Femur (tissue), 1 donor: Measurements from ENCODE around the gene CDKAL1.
"Not testable (repeated sequence)": the region's sequence is repeated elsewhere in the genome, so short reads cannot be mapped to it uniquely, and the experiment has no call there.

Experiments used
- DNase-seq: peaks from one replicate; pipeline ENCODE4 v3.0.0-alpha.2; 2017

The CDKAL1 gene

DNA sequence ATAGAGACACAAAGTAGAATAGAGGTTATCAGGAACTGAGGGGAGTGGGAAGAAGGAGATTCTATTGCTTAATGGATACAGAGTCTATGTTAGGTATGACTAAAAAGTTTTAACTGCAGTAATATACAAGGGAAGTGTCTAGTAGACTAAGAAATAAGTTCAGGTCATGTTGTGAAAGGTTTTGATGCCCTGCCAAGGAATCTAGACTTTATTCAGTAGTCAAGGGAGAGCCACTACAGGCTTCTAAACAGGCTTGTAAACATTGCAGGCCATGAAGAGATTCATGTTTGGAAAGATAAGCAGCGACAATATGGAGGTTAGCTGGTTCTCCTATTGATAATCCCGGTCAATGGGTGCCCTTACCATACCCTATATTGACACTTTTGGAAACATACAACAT lies 706.5 kb downstream of the CDKAL1 start:
- DNase-seq, result no peak

- DNase-seq, result no peak
Observed at GRCh38 chr6:21241231-21242130, 707.2 kb downstream of the CDKAL1 start.

DNA sequence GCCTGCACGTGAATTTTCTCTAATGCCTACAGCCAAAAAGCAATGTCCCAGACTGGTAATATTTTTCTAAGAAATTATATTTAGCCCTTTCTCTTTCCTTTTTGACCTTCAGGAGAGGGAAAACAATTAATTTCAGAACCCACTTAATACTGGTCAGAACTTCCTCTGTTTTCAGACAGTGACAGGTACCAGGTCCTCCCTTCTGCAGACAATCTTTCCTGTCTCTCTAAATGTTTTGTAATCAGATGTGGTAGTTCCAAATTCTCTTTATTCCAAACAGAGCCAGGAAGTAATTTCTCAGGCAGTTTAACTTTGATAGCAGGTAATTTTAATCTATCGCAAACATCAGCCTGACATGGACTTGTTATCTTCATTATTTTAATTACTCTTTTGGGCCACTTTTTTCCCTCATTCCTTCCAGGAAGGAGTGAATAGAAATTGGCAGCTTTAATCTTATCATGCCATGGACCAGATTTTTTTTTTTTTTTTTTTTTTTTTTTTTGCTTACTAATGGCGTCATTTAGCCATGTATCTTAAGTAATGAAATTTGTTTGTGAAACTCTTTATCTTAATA lies 710.7 kb downstream of the CDKAL1 start:
- DNase-seq, result no peak

DNA sequence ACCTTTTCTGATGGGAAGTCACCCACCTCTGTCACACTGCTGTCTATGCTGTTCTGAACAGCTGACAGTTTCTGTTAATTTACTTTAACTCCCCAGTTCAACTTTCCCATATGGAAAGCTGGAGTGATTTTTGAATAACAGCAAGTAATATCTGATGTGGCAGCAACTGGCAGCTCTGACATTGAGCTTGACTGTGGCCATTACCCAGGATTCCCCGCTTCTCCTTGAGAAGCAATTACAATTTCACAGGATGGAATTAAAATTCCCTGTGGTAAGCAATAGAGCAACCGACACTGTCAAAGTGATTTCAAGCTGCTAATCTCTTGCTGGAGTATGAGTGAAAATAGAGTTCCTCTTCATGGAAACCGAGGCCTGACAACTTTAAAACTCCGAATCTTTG lies 711.2 kb downstream of the CDKAL1 start:
- no peak for DNase-seq

DNA sequence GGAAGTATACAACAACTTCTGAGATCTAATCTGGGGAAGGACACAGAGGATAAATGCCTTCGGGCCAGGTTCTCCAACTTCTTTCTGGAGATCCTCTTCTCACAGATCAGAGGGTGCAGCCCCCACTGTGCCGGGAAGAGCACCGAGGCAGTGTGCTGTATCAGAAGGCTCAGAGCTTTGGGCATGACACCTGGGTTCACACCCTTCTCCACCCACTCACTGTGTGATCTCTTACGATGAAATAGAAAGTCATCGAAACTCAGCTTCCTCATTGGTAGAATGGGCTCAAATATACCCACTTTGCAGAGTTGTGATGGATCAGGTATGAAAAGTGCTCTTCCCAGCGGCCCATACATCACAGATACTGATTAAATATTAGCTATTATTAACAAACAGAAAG lies 711.8 kb downstream of the CDKAL1 start:
- DNase-seq, result no peak

DNA sequence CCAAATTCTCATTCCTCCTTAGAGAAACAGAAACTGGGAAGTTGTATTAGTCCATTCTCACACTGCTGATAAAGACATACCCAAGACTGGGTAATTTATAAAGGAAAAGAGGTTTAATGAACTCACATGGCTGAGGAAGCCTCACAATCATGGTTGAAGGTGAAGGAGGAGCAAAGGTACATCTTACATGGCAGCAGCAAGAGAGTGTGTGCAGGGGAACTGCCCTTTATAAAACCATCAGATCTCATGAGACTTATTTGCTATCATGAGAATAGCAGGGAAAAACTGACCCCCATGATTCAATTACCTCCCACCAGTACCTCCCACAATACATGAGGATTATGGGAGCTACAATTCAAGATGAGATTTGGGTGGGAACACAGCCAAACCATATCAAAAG lies 720.2 kb downstream of the CDKAL1 start:
- not testable (repeated sequence) for DNase-seq

DNA sequence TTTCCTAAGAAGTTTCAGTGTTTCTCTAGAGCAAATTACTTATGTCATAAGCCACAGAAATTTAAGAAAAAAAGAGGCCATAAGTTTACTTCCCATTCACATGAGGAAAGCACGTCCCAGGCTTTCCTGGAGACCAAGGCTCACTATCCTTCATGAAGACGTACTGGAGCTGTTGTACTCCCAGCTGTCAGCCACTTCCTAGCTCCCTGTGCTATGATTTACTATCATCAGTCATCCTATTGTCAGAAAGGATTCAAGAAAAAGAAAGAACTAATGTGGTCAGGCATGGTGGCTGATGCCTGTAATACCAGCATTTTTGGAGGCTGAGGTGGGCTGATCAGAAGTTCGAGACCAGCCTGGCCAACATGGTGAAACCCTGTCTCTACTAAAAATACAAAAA lies 721.9 kb downstream of the CDKAL1 start:
- no peak for DNase-seq

DNA sequence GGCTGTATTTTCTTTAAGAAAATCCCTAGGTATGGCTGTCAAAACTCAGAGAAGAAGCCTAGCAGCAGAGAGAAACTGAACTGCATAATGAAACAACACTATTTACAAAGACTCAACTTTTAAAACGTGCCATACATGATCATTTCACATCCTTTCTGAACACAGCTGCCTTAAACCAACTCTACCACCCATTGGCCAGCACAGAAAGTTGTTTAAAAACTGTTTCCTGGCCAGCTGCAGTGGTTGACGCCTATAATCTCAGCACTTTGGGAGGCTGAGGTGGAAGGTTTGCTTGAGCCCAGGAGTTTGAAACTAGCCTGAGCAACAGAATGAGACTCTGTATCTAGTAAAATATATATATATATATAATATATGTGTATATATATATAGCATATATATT lies 722.9 kb downstream of the CDKAL1 start:
- no peak for DNase-seq

- no peak for DNase-seq
Observed at GRCh38 chr6:21258665-21259064, 724.4 kb downstream of the CDKAL1 start.

DNA sequence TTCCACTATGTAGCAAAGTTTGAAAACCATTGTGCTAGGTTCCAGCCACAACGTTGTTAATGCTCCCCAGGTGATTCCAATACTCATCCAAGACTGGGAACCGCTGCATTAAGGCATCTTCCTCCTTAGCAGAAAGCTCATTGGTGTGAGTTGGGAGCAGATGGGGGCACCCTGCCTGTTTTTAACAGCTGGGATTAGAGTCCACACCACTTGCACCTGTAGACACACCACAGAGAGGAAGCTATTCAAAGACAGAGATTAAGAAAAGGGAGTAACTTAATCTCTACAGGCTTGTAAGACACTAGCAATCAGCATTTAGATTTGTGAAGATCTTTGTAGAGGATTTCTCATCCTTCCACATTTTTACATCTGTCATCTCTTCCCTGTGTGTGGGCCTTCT lies 725.4 kb downstream of the CDKAL1 start:
- DNase-seq, result no peak

GRCh38 chr6:21262504-21262903 lies 728.2 kb downstream of the CDKAL1 start:
- no peak for DNase-seq

GRCh38 chr6:21263531-21264287 lies 729.5 kb downstream of the CDKAL1 start:
- peak; percentile 51 for DNase-seq

GRCh38 chr6:21264288-21265033 lies 730.2 kb downstream of the CDKAL1 start:
- DNase-seq, result no peak

DNA sequence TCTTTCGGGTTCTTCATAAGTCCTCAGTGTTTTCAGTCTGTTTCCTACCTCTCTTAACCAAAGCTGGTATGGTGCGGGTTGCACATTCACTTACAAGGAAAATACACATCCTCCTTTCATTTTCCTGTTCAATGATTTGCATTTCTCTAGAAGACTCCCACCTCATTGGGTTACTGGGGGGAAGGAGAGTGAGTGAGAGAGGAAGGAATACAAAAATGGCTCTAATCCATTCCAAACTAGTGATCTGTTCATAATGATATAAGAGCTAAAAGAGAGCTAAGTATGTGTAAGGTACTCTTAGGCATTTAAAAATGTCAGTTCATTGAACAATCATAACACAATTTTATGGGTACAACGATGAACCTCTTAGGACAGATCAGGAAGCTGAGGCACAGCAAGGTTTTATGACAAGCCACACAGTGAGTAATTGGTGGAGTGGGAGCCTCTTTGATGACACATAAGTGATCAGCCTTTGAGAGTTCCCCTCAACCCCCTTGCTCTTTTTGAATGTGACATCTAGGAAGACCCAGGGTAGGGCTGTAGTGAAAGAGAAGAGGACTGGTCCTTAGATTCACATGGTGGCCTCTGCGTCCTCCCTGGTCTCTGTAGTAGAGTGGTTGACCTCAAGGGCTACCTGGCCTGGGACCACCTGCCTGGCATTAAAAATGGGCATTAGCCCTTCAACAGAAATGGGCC lies 730.9 kb downstream of the CDKAL1 start:
- DNase-seq, result no peak

- DNase-seq, result no peak
Observed at GRCh38 chr6:21265730-21266044, 731.4 kb downstream of the CDKAL1 start.

- peak; percentile 35 for DNase-seq
Observed at GRCh38 chr6:21270636-21271201, 736.5 kb downstream of the CDKAL1 start.

DNA sequence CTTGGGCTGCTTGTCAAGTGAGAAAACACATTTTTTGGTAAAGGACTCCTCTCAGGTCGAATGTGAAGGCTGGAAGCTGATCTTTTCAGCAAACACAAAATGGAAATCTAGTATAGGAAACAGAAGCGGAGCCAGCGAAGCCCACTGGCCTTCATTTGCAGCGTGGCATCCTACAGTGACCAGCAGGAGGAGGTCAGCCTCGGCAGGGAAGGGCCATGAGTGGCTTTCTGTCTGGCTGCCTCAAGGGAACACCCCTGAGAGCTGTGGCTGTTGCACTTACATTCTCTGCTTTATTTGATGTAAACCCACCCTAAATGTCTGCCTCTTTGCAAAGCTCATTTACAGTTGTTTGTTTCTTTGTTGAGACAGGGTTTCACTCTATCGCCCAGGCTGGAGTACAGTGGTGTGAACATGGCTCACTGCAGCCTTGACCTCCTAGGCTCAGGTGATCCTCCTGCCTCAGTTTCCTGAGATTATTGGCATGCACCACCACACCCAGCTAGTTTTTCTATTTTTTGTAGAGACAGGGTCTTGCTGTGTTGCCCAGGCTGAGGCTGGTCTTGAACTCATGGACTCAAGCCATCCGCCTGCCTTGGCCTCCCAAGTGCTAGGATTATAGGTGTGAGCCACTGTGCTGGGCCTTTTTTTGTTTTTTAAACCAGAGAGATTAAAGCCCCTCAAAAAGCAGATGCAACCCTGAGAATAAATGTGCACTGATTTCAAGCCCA lies 737.3 kb downstream of the CDKAL1 start:
- DNase-seq, result no peak

DNA sequence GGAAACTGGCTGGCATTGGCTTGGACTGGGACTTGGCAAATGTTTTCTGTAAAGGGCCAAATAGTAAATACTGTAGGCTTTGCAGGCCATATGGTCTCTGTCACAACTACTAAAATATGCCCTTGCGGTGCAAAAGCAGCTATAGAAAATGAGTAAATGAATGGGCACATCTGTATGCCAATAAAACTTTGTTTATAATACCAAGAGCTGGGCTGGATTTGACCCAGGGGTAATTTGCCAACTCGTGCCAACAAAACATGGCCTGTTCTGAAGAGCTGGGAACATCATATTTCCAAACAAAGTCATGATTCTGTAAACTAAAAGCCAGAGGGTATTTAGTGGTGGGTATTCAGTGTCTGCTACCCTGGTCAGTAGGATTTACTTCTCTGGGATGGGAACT lies 739.2 kb downstream of the CDKAL1 start:
- DNase-seq, result no peak

DNA sequence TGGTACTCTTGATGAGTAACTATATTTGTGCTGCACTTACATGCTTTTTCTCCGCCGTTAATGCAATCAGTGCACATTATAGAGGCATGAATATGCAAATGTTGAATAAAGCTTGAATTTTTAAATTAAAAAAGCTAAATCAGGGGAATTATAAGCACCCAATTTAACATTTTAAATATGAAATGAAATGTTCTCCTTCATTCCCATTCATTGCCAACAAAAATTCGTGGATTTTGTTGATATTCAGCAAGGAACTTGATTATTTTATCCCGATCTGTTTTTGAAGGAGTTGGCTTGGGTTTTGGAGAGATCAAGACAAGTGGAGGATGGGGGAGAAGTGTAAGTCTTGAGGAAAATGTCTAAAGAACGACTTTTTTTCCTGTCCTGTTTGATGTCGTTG lies 740.6 kb downstream of the CDKAL1 start:
- no peak for DNase-seq

DNA sequence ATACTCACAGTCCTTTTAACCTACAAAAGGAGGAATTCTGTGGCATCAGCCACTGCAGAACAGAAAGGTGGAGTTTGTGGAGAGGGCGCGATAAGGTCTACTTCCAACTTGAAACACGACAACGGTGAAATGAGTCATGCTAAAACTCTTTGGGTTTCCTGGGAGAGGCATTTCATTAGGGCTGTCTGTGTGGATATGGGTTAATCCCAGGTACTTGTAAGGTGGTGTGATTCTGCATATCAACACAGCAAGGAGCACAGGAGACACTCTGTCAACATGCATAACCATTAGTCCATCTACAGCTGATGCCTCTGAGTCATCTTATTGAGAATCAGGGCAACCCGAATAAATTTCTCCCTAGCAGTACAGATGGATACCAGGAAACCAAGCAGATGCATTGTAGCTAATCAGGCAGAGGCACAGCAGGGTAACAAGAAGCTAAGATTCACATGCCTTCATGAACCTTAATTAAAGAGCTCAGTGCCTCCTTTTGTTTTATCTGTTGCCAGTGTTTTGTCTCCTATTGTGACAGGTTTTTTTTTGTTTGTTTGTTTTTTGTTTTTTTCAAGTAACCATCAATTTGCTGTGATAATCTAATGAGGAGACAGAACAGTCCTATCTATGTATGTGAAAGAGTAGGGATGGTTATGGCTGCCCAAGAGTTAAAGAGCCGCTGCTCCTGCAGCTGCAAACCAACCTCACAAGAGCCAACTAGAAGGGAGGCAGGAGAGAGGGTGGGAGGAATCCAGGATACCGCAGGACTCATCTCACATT lies 743.5 kb downstream of the CDKAL1 start:
- DNase-seq, result no peak

DNA sequence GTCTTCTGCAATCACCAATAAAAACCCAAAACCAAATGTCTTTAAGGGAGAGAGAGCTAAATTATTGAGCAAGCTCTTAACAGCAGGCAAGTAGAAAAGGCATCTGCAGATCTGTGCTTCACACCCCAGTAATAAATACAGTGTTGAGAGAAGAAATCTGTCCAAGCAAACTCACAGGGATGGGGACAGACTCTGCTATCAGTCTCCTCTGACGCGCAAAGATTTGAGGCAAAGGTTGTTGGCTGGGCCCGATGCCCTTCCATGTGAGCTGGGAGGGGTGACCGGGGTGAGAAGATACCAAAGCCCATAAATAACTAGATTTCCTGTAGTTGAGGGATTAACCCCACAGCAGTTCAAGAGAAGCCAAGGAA lies 744.1 kb downstream of the CDKAL1 start:
- no peak for DNase-seq
